Left lobe of liver (tissue), 2 donors: ENCODE measurements around the gene ARHGAP33. TPM values are rescaled to one million over a fixed set of nuclear protein-coding genes. Genes with fewer than 3 reads are reported as not detected.
"Not testable (repeated sequence)": the region's sequence is repeated elsewhere in the genome, so short reads cannot be mapped to it uniquely, and the experiment has no call there.

Source experiments
- ATAC-seq: fragments of 200-7000 bp; cut with Tn5 transposase; one replicate; pipeline ENCODE4 v1.9.1; 2020; ENCODE audit warnings: mild to moderate bottlenecking, moderate library complexity
- DNase-seq: peaks from one replicate; pipeline ENCODE4 v3.0.0-alpha.2; 2020; ENCODE audit warnings: low spot score
- total RNA-seq: library from RNA; stranded (reverse); gene quantifications from one replicate; pipeline ENCODE4 v1.2.1, GENCODE V29; 2021
- donor health status: DM: no; HTN: no; CAD: no; lungs with moderate emphysema.
- donor health status: DM: no; HTN: yes; CAD: no.

The ARHGAP33 gene
- total RNA-seq, 1 donor from 2014 or later: 3.6 TPM

- ATAC-seq (no peak), DNase-seq (no peak)
These were observed 20.8 kb upstream of the ARHGAP33 start for GRCh38 chr19:35754370-35755130.

DNA sequence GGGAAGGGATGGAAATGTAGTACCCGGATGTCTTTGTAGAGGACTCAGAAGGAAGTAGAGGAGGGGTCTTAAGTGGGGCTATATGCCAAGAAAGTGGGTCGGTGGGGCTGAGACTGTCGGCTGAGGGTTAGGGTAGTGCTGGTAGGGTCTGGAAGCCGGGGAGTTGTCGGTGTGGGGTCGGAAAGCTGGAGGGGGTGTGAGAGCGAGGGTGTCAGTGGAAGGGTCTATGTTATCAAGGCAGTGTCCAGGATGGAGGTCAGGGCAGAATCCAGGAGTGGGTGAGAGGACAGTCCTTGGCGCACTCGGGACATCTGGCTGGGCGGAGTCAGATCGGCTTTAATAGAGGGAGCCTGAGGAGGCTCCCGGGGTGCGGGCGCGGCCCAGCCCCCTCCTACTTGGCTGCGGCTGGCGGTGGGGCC lies 20.2 kb upstream of the ARHGAP33 start:
- no peak for DNase-seq
- no peak for ATAC-seq

DNA sequence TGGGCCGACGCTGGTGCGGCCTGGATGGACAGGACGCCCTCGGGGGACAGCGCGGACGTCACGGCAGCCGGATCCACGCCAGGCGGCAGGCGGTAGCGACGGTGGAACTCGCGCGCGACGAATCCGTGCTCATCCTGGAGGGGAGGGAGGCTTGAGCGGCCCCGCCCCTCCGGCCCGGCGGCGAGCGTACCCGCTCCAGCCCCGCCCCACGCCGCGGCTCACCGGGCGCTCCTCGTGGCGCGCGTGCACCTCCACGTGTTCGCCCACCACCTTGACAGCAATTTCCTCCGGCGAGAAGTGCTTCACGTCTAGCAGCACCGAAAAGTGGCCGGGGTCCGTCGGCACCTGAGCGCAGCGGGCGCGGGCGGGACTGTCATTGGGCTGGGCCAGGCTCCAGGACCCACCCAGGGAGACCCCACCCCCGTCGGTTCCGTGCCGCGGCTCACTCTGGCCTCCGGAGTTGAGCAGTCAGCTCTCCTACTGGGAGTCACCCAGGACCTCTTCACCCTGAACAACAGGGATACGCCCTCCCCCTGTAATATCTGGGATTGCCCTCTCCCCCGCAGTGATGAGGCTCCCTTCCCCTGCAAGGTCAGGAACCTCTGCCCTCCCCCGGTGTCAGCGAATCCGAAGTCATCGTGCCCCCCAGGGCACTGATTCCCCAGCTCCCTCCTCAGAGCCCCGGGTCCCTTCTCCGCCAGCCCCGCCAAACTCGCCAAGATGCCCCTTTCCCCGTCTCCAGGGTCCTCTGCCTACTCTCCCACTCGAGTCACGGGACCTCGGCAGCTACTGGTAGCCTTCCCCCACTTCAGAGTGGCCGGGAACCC lies 19.6 kb upstream of the ARHGAP33 start:
- DNase-seq: peak; percentile 67
- ATAC-seq: no peak

GRCh38 chr19:35756377-35757230 lies 18.8 kb upstream of the ARHGAP33 start, which contains the start of gene HSPB6:
HSPB6 (minus strand) TSS chr19:35757029; CDS start chr19:35757008, 21 bp downstream.
- DNase-seq (no peak), ATAC-seq (no peak)

GRCh38 chr19:35757231-35757748 lies 18.1 kb upstream of the ARHGAP33 start:
- peak; percentile 19 for ATAC-seq
- DNase-seq: peak; percentile 66

DNA sequence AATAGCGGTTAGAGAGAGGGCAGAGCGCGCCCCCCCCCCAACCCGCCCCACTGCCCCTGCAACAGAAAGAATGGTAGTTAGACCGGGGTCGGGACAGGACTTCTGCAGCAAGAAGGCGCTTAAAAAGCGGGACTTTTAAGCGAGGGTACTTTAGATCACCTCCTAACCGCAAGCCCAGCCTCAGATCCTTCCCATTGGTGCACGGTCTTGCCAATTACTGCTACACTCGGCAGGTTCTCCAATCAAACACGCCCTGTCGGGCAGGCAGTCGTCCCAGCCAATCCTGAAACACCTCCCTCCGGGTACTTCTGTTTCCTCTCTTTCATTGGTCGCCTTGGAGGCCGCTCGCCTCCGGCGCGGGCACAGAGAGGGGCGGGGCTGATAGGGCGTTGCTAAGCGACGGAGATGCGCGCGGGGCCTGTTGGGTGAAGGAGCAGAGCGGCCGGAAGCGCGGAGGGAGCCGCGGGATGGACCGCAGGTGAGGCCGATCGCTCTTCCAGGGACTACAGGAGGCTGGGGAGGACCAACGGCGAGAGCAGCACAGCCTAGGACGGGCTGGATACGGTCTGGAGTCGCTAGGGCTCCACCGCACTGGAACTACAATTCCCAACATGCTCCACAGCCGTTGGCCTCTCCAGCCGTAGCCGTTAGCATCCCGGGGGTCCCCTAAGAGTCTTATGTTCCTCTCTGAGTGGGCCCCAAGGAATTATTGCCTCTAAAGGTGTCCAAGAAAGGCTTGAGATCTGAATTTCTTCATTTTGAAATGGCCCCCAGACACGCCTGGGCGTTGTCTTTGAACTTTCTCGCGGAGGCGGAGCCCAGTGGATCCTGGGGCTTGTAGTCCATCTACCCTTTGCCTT lies 17.4 kb upstream of the ARHGAP33 start, which contains the start of gene PROSER3:
Gene PROSER3, plus strand, starts transcription at position 428 of the 860 bp plus-strand sequence. Its CDS starts 40 bp downstream, at position 468.
- DNase-seq: peak; percentile 99
- peak; percentile 91 for ATAC-seq

- ATAC-seq (no peak), DNase-seq (no peak)
These were observed 15.7 kb upstream of the ARHGAP33 start for GRCh38 chr19:35759697-35760096.

DNA sequence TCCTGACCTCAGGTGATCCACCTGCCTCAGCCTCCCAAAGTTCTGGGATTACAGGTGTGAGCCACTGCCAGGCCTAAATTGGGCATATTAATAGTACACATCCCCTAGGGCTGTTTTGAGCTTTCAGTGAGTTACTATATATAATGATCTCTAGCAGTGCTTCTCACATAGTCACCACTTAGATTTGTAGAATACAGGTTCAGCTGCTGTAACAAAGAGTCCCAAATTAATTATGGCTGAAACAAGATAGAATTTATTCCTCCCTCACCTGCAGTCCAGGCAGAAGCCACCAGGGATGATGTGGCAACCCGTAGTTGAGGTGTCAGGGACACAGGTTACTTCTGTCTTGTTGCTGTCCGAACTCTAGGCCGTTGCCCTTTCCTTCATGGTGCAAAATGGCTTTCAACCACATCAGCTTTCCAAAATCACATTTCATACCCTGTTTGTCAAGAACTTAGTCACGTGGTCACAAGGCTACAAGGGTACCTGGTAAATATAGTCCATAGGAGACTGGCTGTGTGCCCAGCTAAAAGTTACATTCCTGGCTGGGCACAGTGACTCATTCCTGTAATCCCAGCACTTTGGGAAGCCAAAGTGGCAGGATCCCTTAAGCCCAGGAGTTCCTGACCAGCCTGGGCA lies 14.5 kb upstream of the ARHGAP33 start:
- ATAC-seq (no peak), DNase-seq (no peak)

- DNase-seq (no peak), ATAC-seq (no peak)
These were observed 10.7 kb upstream of the ARHGAP33 start for GRCh38 chr19:35764432-35765315.

- no peak for DNase-seq
- no peak for ATAC-seq
These were observed 8.7 kb upstream of the ARHGAP33 start for GRCh38 chr19:35766571-35767104.

GRCh38 chr19:35767288-35768081 lies 7.9 kb upstream of the ARHGAP33 start:
- DNase-seq: no peak
- ATAC-seq: peak; percentile 20

GRCh38 chr19:35768082-35768421 lies 7.3 kb upstream of the ARHGAP33 start:
- DNase-seq (no peak), ATAC-seq (no peak)

- DNase-seq, ATAC-seq: not testable (repeated sequence)
These were observed 3.0 kb upstream of the ARHGAP33 start for GRCh38 chr19:35772362-35772761.

- DNase-seq (no peak), ATAC-seq (no peak)
These were observed 2.2 kb upstream of the ARHGAP33 start for GRCh38 chr19:35773020-35773806.

DNA sequence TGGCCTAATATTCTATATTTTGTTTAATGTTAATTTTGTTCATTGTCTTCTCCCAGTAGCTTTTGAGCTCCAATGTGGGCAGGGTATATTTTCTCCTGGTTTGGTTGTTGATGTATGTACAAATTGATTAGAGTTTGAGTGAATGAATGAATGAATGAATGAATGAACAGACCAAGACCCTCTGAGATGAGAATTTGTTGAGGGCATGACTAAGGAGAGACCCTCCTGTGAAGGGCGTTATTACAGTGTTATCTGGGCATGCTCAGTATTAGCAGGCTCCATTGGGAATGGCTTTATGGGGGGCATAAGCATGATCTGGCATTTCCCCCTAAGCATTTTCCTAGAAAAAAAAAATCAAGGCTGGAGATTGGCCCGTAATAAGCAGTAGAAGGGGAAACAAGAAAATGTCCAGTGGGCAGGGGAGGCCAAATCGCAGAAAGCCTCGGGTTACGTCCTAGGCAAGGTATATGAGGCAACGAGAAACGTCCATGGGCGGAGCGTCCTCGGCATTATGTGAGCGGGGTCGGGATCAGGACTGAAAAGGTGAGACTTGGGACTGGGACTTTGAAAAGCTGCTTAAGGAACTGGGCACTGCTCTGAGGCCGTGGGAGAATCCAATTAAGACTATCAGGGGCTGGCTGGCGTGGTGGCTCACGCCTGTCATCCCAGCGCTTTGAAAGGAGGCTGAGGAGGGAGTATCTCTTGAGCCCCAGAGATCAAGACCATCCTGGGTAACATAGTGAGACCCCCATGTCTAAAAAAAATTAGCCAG lies 904 bp upstream of the ARHGAP33 start:
- DNase-seq: no peak
- no peak for ATAC-seq

- DNase-seq (no peak), ATAC-seq (peak; percentile 11)
These were observed 392 bp upstream of the ARHGAP33 start for GRCh38 chr19:35775046-35775297.
